Measurements from ENCODE around the gene LMCD1. TPM values are rescaled to one million over a fixed set of nuclear protein-coding genes. Genes with fewer than 3 reads are reported as not detected.

Gene LMCD1
- total RNA-seq, 1 donor from 2014 or later = 69.0 TPM

- DNase-seq (ENCODE audit: low read depth) = no peak
- no peak for TF ChIP-seq CTCF (conservative IDR thresholded peaks at IDR 0.05; ENCODE audit: low read depth, low read length)
- H3K4me3 ChIP-seq (ENCODE audit: low read depth, low read length) = no peak overlapping the region
These were observed 14.5 kb downstream of the LMCD1 start for GRCh38 chr3:8516047-8516661.

- no peak for TF ChIP-seq CTCF (conservative IDR thresholded peaks at IDR 0.05; ENCODE audit: low read depth, low read length)
- DNase-seq (ENCODE audit: low read depth) = no peak
- no peak overlapping the region for H3K4me3 ChIP-seq (ENCODE audit: low read depth, low read length)
These were observed 15.2 kb downstream of the LMCD1 start for GRCh38 chr3:8516783-8517182.

GRCh38 chr3:8517487-8517886 is 15.9 kb downstream of the LMCD1 start:
- H3K4me3 ChIP-seq (ENCODE audit: low read depth, low read length) = no peak overlapping the region
- TF ChIP-seq CTCF (conservative IDR thresholded peaks at IDR 0.05; ENCODE audit: low read depth, low read length) = no peak
- DNase-seq (ENCODE audit: low read depth) = no peak

GRCh38 chr3:8518138-8518537 is 16.5 kb downstream of the LMCD1 start:
- DNase-seq (ENCODE audit: low read depth) = no peak
- TF ChIP-seq CTCF (conservative IDR thresholded peaks at IDR 0.05; ENCODE audit: low read depth, low read length) = no peak
- no peak overlapping the region for H3K4me3 ChIP-seq (ENCODE audit: low read depth, low read length)

GRCh38 chr3:8519156-8519555 is 17.5 kb downstream of the LMCD1 start:
- no peak for TF ChIP-seq CTCF (conservative IDR thresholded peaks at IDR 0.05; ENCODE audit: low read depth, low read length)
- no peak for DNase-seq (ENCODE audit: low read depth)
- no peak overlapping the region for H3K4me3 ChIP-seq (ENCODE audit: low read depth, low read length)

- no peak overlapping the region for H3K4me3 ChIP-seq (ENCODE audit: low read depth, low read length)
- no peak for TF ChIP-seq CTCF (conservative IDR thresholded peaks at IDR 0.05; ENCODE audit: low read depth, low read length)
- DNase-seq (ENCODE audit: low read depth) = no peak
These were observed 18.3 kb downstream of the LMCD1 start for GRCh38 chr3:8519774-8520448.

Measured in epithelial cell of proximal tubule (primary cell).